ENCODE data around the gene FAM151A. TPM values are rescaled to one million over a fixed set of nuclear protein-coding genes. Genes with fewer than 3 reads are reported as not detected.

The FAM151A gene
- polyA plus RNA-seq, 1 donor (not counting 4 experiments of a cell fraction or from before 2014, with no cell fraction given), result 0.07 TPM

GRCh38 chr1:54649130-54649898 is 26.0 kb upstream of the FAM151A start:
- Histone ChIP-seq H3K4me3 (ENCODE audit: control insufficient read depth in 2 of 3, extremely low read depth in 1 of 3, insufficient read depth in 2 of 3, low read depth in 1 of 3, low read length in 3 of 3) (no peak overlapping the region), H3K4me2 (ENCODE audit: control insufficient read depth, extremely low read depth, insufficient read depth, low read depth, low read length) (no peak overlapping the region), H3K27ac (ENCODE audit: control insufficient read depth, insufficient read depth, low read length) (no peak overlapping the region), H4K20me1 (ENCODE audit: control insufficient read depth, extremely low read depth, insufficient read depth, low read length) (no peaks in the 10 kb centered on the region), H3K9me3 (ENCODE audit: control insufficient read depth, low read depth, low read length) (no peaks in the 10 kb centered on the region), H3K36me3 (ENCODE audit: control insufficient read depth in 2 of 2, extremely low read depth in 1 of 2, insufficient read depth in 2 of 2, low read length in 2 of 2) (no peaks in the 10 kb centered on the region), H3K27me3 (ENCODE audit: control insufficient read depth, extremely low read depth, insufficient read depth, low read length) (peaks cover 13% of the 10 kb centered on the region), H3K9ac (ENCODE audit: control insufficient read depth, extremely low read depth, insufficient read depth, low read length) (no peak overlapping the region), H2AFZ (ENCODE audit: control insufficient read depth, low read length) (no peak overlapping the region), H3K9me1 (ENCODE audit: control insufficient read depth, extremely low read depth, insufficient read depth, low read length) (no peaks in the 10 kb centered on the region), H3K4me1 (ENCODE audit: control insufficient read depth, extremely low read depth, insufficient read depth, low read length) (no peaks in the 10 kb centered on the region), H3K79me2 (ENCODE audit: control insufficient read depth, insufficient read depth, low read length) (no peaks in the 10 kb centered on the region)
- dilution Hi-C loops (cut with MboI; ENCODE audit: extremely low pct_ligation_motif_present, low sequenced_read_pairs), result no loop called here
- FAIRE-seq, result no peak
- no peak for DNase-seq (ENCODE audit: low read depth, low spot score)
- TF ChIP-seq CTCF (optimal IDR thresholded peaks at IDR 0.05 in 1 of 3, IDR thresholded peaks at IDR 0.05 in 1 of 3, conservative IDR thresholded peaks at IDR 0.05 in 1 of 3; ENCODE audit: extremely low read depth in 1 of 3, insufficient read depth in 2 of 3, low read length in 3 of 3) (no peak), EZH2 (IDR thresholded peaks at IDR 0.05; ENCODE audit: low read length) (no peak)

- H3K4me3 ChIP-seq (ENCODE audit: control insufficient read depth in 2 of 3, extremely low read depth in 1 of 3, insufficient read depth in 2 of 3, low read depth in 1 of 3, low read length in 3 of 3), result no peak overlapping the region
- no peak for TF ChIP-seq EZH2 (IDR thresholded peaks at IDR 0.05; ENCODE audit: low read length)
- no peak for TF ChIP-seq CTCF (optimal IDR thresholded peaks at IDR 0.05 in 1 of 3, IDR thresholded peaks at IDR 0.05 in 1 of 3, conservative IDR thresholded peaks at IDR 0.05 in 1 of 3; ENCODE audit: extremely low read depth in 1 of 3, insufficient read depth in 2 of 3, low read length in 3 of 3)
- FAIRE-seq, result no peak
Observed at GRCh38 chr1:54645806-54646676, 22.7 kb upstream of the FAM151A start.

More at GRCh38 chr1:54645806-54646676, 22.7 kb upstream of the FAM151A start:
- H3K79me2 ChIP-seq (ENCODE audit: control insufficient read depth, insufficient read depth, low read length), result no peaks in the 10 kb centered on the region
- no peak overlapping the region for H3K4me2 ChIP-seq (ENCODE audit: control insufficient read depth, extremely low read depth, insufficient read depth, low read depth, low read length)
- H2AFZ ChIP-seq (ENCODE audit: control insufficient read depth, low read length), result no peak overlapping the region
- no peaks in the 10 kb centered on the region for H3K36me3 ChIP-seq (ENCODE audit: control insufficient read depth in 2 of 2, extremely low read depth in 1 of 2, insufficient read depth in 2 of 2, low read length in 2 of 2)
- peaks cover 9% of the 10 kb centered on the region for H3K27me3 ChIP-seq (ENCODE audit: control insufficient read depth, extremely low read depth, insufficient read depth, low read length)
- no peak for DNase-seq (ENCODE audit: low read depth, low spot score)
- no peak overlapping the region for H3K27ac ChIP-seq (ENCODE audit: control insufficient read depth, insufficient read depth, low read length)
- dilution Hi-C loops (cut with MboI; ENCODE audit: extremely low pct_ligation_motif_present, low sequenced_read_pairs), result no loop called here
- H4K20me1 ChIP-seq (ENCODE audit: control insufficient read depth, extremely low read depth, insufficient read depth, low read length), result no peaks in the 10 kb centered on the region
- H3K9me3 ChIP-seq (ENCODE audit: control insufficient read depth, low read depth, low read length), result peaks cover 2% of the 10 kb centered on the region
- no peaks in the 10 kb centered on the region for H3K4me1 ChIP-seq (ENCODE audit: control insufficient read depth, extremely low read depth, insufficient read depth, low read length)
- H3K9ac ChIP-seq (ENCODE audit: control insufficient read depth, extremely low read depth, insufficient read depth, low read length), result no peak overlapping the region
- no peaks in the 10 kb centered on the region for H3K9me1 ChIP-seq (ENCODE audit: control insufficient read depth, extremely low read depth, insufficient read depth, low read length)

Data from keratinocyte (primary cell).